AG09309 (cell line): ENCODE data around the gene BTBD16.

Experiments used
- DNase-seq: peaks from one replicate; pipeline ENCODE4 v3.0.0-alpha.2; 2010; ENCODE audit warnings: low read depth
- H3K4me3 ChIP-seq: 2 replicates; pipeline ENCODE4 v1.5.1; 2011; ENCODE audit warnings: mild to moderate bottlenecking, low read depth, low read length, moderate library complexity; ENCODE audit not compliant: control insufficient read depth
- CTCF ChIP-seq: IDR thresholded peaks from 2 replicates; pipeline ENCODE4 v1.5.1; 2011; ENCODE audit warnings: mild to moderate bottlenecking, low read depth, low read length, inconsistent platforms; ENCODE audit not compliant: insufficient read depth, control insufficient read depth; ENCODE audit errors: missing control alignments

The BTBD16 gene

GRCh38 chr10:122245897-122246296, 25.2 kb upstream of the BTBD16 start:
- no peak overlapping the region for H3K4me3 ChIP-seq
- no peak for TF ChIP-seq CTCF
- no peak for DNase-seq

GRCh38 chr10:122246830-122247520, 24.1 kb upstream of the BTBD16 start:
- H3K4me3 ChIP-seq = no peak overlapping the region
- DNase-seq = no peak
- no peak for TF ChIP-seq CTCF

- no peak for TF ChIP-seq CTCF
- no peak for DNase-seq
- no peak overlapping the region for H3K4me3 ChIP-seq
Measured at GRCh38 chr10:122248356-122249302, 22.5 kb upstream of the BTBD16 start.

- DNase-seq = no peak
- no peak for TF ChIP-seq CTCF
- no peak overlapping the region for H3K4me3 ChIP-seq
Measured at GRCh38 chr10:122249303-122249850, 21.7 kb upstream of the BTBD16 start.

GRCh38 chr10:122249991-122250750, 20.9 kb upstream of the BTBD16 start:
- TF ChIP-seq CTCF = no peak
- no peak overlapping the region for H3K4me3 ChIP-seq
- no peak for DNase-seq
